Stimulated activated CD4-positive, alpha-beta T cell treated with anti-CD3 and anti-CD28 coated beads, TNF-alpha, amount 100 ng/mL, for 1 hour (primary cell): ENCODE data around the gene TES.

ENCODE experiments used
- DNase-seq, 3 donors: peaks; one replicate each; pipeline ENCODE4 v3.0.0-alpha.2; 2020; ENCODE audit warnings: low read depth in 3 of 3, low spot score in 1 of 3

Gene TES

DNA sequence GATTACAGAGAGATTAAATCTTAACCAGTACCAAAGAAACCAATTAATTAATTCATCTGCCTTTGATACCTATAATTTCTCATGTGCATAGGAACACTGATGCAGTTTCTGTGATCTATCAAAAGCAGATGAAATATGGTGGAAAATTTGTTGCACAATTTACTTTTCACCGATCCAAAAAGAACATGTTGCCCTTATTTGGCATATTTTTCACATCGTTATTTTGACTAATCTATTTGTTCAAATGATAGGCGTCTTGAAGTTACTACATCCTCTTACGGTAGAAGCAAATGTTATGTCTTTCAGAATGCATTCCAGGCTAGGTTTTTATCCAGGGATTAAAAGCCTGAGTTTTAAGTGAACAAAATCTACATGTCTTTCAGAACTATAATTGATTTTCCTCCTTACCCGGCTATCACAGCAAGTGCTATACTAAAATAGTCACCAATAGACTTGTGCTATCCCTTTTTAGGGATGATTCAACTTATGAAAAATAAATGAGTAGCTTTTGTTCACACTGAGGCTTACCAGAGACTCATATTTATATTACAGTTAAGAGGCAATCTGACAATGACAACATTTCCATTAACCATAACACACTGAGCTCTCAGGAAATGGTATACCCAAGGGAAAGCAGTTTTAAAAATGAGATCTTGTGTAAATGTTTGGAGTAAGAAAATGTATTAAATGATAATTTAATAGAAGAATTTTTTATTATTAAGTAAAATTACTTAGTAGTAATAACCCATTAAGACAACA is 16.8 kb upstream of the TES start:
- no peak for DNase-seq

DNA sequence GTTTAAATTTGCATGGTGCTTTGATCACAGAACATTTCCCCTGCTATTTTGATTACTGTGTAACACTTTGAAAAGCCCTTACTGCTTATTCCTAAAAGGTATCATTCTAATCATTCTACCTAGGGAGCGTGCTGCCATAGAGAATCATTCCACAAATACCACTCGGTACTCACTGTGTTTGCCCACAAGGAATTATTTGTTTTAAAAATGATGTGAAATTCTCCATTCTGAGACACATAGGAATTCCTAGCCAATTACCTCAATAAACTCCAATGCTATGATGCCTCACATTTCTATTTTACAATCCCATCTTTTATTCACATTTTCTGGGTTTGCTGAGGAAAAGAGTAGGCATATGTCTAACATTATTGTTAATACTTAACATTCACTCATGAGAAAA is 16.2 kb upstream of the TES start:
- no peak for DNase-seq

DNA sequence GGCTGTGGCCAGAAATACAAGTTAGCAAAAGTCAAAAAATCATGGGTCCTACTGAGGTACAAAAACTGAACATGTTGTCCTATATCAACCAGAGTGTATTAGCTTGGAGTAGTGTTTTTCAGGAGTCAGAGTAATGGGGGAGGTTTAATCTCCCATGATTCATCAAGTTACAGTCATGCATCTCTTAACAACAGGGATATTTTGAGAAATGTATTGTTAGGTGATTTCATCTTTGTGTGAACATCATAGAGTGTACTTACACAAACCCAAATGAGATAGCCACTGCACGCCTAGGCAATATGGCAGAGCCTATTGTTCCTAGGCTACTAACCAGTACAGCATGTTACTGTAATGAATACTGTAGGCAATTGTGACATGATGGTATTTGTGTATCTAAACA is 14.9 kb upstream of the TES start:
- DNase-seq: no peak

DNA sequence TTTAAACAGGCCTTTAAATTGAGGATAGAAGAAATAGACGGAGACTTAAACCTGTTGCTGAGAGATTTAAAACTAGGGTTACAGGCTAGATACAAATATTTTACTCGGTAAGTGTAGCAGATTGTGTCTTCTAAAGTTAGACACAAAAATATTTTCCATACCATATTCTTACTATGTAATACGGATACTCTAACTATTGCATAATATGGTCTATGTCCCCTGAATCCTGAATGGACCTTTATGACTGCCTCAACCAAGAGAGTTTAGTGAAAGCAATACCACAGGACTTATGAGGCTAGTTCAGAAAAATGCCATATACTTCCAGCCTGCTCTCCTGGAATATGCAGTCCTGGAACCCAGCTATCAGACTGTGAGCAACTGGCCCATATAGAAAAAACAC is 13.4 kb upstream of the TES start:
- DNase-seq: no peak

DNA sequence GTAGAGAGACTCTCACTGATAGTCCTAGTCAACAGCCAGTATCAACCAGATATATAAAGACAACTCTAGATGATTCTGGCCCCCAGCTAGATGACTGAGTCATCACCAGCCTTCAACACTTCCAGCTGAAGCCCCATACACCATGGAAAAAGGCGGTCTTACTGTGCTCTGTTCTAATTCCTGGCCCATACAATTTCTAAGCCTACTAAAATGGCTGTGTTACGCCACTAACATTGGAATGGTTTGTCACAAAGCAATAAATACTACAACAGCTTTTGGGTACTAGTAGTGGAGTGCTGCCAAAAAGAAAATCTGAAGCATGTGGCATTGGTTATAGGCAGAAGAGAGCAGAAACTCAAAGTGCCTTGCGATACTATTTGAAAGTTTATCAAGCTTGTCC is 13.0 kb upstream of the TES start:
- DNase-seq: no peak

DNA sequence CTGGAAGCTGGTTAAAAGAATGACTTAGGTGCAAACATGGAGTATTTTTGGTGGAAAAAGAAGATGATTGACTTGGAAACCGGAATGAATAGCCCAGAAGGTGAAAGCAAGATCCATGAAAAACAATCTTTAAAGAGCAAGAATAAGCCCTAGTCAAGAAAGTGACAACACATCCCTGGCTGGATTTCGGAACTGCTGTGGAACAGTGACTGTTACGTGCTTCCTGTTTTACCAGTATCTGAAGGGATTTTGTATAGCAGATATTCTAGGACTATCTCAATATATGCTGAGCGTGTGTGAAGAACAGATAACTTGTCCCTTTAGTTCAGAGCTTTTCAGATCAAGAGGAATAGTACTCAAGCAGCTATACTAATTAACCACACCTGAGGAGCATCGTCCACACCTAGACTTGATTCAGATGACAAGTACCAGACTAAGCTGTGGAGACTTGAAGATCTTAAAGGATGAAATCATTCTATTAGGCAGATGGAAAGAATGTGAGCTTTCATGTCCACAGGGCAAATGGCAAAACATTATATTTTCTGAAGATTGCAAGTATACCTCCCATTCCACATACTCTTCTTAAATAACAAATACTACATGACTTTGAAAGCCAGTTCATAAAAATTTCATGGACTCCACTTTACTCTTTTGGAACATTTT is 11.5 kb upstream of the TES start:
- no peak for DNase-seq

DNA sequence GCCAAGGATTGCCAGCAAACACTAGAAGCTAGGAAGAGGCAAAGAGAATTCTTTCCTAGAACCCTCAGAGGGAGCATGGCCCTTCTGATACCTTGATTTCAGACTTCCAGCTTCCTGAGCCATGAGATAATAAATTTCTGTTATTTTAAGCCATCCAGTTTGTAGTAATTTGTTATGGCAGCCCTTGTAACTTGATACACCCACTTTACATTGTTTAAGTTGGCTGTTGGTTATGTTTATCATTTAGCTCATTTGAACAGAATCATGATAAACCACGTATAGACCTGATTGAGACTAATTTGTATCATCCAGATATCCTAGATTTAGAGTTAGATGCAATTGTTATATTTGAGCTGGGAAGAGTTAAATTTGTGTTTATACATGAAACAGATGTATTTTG is 9.4 kb upstream of the TES start:
- no peak for DNase-seq

DNA sequence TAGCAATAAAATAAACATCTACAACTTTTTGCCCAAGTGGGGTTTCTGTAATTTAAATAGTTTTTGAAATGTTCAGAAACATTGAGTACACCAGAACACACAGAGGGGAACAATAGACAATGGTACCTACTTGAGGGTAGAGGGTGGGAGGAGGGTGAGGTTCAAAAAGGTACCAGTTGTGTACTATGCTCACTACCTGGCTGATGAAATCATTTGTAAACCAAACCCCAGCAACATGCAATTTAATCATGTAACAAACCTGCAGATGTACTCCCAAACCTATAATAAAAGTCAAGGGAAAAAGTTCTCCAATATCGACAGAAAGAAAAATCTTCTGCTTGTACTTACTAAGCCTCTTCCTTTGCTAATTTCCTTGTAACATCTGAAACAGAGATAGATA is 4.2 kb upstream of the TES start:
- DNase-seq: no peak

DNA sequence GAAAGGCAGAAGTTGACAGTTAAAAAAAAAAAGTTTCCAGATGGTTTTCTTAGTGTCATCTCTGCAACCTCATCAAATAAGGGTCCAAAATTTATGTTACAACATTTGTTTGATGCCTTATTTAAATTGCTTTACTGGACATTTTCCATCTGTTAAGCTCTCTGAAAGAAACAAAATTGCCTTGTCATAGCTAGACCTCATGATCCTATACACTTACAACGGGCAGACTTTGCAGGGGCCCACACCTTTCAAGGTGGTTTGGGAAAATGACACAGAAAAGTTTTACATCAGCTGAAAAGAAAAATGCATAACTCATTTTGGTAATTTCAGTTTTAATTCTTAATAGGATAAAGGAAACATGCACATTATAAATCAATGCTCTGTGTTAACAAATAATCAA is 1.4 kb upstream of the TES start:
- no peak for DNase-seq

DNA sequence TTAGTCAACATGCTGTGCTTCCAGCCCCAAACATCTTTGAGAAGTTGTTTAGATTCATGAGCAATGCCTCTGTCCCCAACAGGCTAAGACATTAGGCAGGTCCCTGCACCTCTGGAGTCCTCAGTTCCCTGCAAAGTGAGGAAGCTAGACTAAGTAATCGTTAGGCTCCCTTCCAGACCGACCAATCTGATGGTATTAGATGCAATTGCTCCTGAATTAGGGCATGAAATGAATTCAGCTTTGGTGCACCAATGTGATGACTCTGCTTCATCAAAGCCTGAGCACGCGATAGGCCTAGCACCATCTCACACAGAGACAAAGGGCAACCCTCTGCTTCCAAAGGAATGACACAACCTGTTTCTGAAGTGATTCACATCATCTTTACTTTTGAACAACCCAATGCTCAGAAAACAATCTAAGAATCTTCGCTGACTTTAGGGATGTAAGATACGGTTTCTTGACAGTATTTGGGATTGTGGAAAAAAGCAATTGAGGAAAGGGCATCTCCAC is 723 bp upstream of the TES start:
- DNase-seq: no peak

DNA sequence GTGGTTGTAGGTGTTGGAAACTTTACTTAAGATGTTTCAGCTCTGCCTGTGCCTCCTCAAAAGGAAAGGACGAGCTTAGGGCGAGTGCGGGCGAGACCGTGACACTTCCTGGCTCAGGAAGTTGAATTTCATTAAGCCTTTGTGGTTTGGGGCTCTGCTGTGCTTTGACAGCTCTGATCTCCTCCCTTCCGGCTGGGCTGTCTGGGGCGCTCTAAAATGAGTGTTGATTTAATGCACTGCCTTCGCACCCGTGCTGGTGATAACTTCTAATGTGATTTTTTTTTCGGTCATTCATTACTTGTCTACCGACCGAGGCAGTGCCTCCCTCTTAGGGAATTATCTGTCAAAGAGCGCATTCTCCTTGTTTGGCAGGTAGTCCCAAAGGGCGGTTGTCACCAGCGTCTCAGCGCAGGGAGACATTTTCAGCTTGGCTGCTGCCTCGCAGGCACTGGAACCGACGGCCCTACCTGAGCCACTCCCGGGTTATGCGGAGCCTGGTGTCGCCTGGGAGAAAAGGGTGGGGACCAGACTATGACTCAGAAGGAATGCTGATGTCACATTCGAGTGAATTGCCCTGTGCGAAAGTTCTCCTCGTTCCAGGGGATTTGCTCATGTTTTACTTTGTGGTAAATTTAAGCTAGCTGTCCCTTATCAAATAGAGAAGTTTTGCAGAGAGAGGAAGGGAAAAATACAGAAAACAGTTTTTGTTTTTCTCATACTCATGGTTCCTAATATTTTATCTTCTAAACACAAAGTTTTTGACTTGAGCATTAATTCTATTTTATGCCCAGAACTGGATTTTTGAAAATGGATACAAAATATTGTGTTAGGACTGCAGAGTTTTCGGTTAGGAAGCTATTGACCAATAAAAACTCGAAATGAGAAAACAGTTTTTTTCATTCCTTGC is 920 bp downstream of the TES start:
- peak; percentile 38 to 51 (median 49) for DNase-seq

DNA sequence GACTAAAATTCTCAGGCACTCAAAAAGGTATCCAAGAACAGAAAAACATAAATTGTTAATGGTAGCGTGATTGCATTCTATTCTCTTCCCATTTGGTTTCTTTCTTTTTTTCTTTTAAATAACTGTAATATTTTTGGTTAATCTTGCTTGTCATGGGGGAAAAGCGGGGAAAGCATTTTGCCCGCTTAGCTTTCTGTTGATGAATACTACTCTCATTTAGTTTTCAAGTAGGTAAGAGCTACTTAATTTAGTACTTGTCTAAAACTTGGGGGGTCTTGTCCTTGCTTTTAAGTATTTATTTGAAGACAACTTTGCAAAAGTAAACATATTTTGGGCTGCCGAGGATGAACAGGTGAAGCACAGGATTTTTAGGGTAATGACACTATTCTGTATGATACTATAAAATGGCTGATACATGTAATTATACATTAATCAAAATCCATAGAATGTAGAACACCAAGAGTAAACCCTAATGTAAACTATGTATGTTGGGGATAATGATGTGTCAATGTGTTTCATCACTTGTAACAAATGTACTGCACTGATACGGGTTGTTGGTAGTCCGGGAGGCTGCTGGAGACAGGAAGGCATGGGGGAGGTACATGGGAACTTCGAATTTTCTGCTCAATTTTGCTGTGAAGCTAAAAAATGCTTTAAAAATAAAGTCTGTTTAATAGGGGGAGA is 1.7 kb downstream of the TES start:
- no peak for DNase-seq

DNA sequence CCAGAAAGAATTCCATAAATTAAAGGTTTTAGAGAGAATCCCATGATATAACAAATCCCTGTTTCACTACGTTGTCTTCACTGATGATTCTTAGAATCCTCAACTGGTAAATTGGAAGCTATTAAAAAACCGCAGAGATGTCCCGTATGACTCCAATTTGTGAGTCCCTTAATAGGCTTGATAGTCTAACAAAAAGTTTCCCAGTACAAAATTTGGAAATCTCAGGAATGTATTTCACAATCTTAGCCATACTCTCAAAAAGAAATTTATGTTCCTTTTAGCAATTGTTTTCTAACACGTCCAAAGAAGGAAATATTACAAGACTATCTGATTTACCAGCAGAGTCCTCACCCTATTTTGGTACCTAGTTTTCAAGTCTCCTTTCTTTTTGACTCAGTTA is 2.5 kb downstream of the TES start:
- no peak for DNase-seq

DNA sequence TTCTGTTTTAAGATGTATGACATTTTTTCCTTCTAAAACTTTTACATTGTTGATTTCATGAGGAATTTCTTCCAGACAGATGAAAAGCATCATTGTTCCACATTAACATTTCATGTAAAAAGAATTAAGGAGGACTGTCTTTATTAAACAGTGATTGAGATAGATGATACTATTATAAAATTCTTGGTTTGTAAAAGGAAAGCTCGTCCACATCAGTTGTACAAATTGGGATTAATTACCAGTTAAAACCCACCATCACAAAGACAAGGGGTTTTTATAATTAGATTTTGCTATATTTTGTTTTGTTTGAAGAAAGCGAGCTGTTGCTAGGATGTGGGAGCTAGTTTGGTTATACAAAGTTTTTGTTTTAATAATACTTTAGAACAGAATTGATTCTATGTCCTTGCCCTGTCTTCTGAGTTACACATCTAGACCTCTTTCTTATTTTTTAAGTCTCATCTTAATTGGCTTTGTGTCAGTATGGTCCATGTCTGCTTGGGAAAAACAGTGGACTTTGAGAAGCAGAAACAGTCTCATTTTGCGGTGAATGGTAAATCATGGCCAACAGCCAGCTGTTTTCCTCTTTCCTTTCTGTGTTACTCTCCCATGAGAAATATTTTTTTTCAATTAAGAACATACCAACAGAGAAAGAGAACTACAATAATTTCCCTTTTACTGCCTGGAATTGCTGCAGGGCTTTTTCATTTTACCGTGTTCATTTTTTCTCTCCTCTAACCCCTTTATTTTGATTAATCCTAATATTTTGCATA is 3.2 kb downstream of the TES start:
- no peak for DNase-seq

DNA sequence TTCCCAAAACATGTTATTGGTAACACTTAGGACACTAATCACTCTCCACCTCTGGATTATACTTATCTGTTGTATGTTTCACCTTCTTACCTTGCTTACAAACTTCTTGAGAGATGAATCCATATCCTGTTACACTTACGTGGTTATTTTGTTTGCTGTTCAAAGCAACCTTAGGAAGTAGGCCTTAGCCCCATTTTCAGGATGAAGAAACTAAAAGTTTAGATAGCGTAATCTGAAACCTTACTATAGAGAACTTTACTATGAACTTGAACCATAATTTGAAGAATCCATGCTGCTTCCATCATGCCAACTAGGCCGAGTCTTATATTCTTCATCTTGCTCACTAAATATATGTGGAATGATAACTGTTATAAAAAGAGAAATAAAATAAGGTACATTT is 4.6 kb downstream of the TES start:
- DNase-seq: no peak

DNA sequence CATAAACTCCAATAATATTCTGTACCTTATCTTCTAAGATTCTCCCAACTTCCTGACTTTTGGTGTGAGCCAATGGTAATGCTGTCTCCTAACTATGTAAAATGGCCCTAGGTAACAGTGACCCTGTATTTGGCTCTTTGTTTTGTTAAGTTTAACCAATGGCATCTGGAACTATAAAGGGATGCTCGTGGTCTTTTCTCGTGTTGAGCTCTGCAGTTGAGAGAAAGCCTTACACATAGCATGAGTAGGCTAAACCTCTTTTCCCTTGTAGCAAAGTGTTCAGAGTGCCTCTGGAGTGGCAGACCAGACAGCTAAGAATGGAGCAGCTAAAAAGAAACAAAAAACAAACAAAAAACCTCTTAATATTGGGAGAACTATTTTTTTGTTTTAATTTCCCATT is 5.2 kb downstream of the TES start:
- no peak for DNase-seq

DNA sequence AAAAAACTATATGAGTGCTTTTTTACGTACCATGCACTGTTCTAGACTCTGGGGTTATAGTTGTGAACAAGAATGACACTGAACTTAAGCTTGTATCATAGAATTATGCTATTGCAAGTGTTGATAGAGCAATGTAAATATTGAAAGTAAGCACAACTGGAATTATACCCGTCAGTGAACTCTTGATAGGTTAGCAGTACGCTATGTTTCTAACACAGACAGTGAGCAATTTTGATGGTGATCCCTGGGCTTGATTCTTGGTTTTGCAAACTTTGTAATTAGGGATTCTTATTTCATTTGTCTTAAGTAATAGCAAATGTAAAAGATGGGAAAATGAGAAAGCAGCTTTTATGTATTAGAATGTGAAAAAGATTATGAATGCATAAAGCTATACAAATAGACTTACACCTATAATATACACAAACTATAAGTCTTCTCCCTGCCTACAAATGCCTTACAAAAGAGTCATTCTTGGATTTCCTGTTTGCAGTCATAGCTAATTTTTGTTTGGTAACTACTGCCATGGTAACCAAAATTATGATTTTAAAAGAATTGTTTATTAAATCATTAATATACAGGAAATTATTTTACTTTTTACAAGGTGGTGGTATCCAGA is 6.7 kb downstream of the TES start:
- no peak for DNase-seq

DNA sequence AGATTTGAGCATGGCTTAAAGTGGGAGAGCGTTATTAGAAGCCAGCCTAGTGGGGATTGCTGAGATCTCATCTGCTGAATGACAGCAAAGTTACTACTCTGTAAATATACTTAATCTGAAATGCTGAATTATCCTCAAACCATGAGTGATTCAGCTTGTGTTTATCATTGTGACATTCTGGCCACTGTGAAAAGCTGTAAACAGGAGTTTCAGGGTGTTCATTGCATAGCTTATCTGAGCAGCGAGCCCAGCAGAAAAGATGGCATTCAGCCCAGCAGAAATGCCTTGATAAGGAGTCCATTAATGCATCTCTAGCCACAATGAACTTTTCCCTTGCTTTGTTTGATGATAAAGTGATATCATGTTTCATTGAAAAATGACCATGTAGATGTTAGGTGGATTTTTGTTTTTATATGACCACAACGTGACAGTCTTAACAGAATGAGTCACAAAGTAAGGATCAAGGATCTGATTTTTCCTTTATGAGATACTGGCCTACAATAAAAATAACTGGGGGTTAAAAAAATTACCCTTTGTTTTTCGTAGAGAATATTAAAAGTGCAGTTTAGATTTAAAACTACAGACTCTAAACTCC is 7.8 kb downstream of the TES start:
- no peak for DNase-seq

DNA sequence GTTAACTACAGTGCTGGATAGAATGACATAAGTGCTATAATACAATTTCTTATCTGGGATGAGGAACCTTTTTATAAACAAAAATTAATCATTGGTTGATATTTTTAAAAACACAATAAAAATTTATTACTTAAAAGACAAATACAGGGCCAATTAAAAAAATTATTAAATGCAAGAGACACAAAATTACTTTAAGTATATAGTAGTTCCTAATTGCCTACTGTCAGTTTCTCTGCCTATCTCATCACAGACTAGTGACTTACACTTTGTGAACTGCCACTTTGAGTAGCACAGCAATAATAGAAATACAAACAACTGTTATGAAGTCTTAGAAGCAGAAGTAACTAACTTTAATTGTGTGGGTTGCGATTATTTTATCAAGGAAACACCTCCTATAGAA is 8.4 kb downstream of the TES start:
- DNase-seq: no peak

DNA sequence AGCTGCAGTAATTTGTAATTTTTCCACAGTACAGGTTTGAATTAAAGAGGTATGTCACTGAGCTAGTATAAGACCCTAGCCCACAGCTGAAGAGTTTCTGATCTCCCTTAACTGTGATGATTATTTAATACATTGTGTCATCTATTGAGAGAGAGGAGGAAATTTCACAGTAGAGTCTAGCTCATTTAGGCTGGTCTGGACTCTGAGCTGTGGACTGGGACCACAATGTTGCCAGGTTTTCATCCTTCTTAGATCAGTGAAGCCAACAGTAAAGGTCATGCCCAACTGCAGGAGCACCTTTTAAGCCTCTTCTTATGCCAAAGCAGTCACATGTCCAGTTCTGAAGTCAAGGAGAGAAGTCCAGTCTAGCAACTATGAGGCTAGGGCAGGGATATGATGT is 8.9 kb downstream of the TES start:
- DNase-seq: no peak
